Adipose tissue (tissue), 3 donors: Measurements from ENCODE around the gene RAB31. TPM values are rescaled to one million over a fixed set of nuclear protein-coding genes. Genes with fewer than 3 reads are reported as not detected.
"Not testable (repeated sequence)": the region's sequence is repeated elsewhere in the genome, so short reads cannot be mapped to it uniquely, and the experiment has no call there.

Source experiments
- H3K27ac ChIP-seq: one replicate; pipeline ENCODE4 v1.5.1; 2013; ENCODE audit warnings: low read depth, low read length
- WGBS, 3 donors: extraction: QIAGEN DNeasy Blood & Tissue Kit; methylation state at CpG; one replicate each; pipeline ENCODE4 v1.1.7; 2013; 5-methylcytosine and 5-hydroxymethylcytosine counted together
- polyA plus RNA-seq, 3 donors: library from polyadenylated mRNA; stranded (reverse); fragments of 200-250 nt; gene quantifications; one replicate each; pipeline ENCODE4 v1.2.3, GENCODE V29; 2013
- donor health status: healthy with polysubstance abuse.
- donor health status: Bipolar disorder and iron deficiency.
- donor health status: healthy.

RAB31 gene
- polyA plus RNA-seq, 3 donors: 3.6 to 48.1 (median 20.4) TPM

DNA sequence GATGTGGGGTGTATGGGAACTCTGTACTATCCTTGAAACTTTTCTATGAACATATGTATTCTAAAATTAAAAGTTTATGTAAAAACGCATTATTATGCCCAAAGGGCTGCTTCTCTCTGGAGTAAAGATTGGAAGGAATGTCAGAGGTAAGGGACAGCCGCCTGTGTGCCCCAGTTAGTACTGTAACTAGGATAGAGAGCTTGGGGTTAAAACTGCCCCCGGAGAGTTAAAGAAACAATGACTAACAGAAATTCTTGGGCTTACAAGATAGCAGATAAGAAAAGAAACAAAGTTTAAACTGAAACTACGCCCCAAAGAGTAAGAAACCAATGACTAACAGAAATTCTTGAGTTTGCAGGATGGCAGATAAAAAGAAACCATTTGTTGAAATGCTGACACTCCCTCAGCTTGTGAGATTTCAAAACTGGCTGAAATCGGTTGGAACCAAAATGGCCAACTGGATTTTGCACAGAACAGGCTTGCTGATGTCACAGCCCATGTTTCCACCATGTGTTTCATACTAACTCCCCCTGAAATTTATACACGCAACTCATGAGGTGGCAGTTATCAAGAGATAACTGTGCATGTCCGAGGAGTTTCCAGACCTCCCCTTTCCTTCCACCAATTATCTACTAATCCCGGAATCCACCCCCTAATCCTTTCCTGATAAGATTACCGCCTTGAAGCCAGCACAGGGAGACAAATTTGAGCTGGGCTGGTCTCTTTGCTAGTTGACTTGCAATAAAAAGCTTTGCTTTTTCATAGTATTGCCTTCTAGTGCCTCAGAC is 169.0 kb downstream of the RAB31 start:
- 24 to 45% (median 39%) methylated on average over 9 of the region's 9 CpGs for WGBS, 3 donors
- no peak overlapping the region for H3K27ac ChIP-seq

DNA sequence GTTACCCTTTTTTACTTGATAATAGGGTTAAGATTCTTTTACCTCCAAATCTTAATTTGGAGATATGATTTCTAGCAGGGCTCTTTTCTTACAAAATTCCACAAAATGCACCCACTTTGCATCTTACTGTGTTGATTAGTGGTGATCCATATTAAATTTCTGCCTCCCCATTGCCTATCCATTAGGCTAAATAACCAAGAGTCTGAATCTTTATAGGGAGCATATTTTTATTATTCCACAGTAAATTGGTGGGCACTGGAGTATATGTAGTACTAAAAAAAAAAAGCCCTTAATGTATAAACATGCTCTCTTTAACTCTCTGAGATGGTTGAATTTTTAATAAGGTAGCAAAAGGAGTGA is 169.5 kb downstream of the RAB31 start:
- H3K27ac ChIP-seq: no peak overlapping the region

DNA sequence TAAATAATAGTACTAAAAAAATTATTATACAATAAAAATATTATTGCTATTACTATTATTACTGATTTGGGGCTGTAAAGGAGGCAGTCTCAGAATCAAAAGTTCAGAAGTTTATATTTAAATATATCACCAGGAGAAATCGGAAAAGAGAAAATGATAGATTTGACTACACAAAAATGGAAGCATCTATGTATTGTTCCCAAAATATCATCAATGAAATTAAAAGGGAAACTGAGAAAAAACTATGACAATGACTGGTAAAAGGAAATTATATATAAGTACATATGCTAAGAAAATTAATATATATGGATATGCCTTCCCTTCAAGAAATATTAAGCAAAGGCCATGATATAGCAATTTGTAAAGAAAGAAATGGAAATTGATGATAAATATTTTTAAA is 170.0 kb downstream of the RAB31 start:
- H3K27ac ChIP-seq: no peak overlapping the region
- 97 to 100% (median 100%) methylated on average over 1 of the region's 1 CpG for WGBS, 3 donors

GRCh38 chr18:9878783-9879242 is 170.7 kb downstream of the RAB31 start:
- 95 to 96% (median 96%) methylated on average over 6 of the region's 6 CpGs for WGBS, 3 donors
- H3K27ac ChIP-seq: no peak overlapping the region

DNA sequence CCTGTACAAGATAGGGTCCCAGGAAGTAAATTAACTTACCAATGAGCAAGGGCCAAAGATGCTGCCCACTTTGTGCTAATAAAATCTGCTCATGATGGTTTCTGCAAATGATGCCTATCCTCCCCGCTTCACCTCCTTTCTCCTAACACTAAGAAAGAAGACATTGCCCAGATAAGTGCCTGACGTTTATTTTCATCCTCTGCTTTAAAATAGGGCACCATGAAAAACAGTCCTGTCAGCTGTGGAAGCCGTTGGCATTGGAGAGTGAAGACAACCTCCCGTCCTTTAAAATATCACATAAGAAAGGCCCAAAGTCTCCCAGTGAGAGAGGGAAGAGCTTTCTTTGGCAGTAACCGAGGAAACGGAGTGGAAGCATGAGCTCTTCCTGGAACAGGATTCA is 176.0 kb downstream of the RAB31 start:
- no peak overlapping the region for H3K27ac ChIP-seq
- WGBS, 3 donors: 88 to 89% (median 89%) methylated on average over 6 of the region's 6 CpGs

- 85 to 87% (median 85%) methylated on average over 12 of the region's 12 CpGs for WGBS, 3 donors
- H3K27ac ChIP-seq: no peak overlapping the region
Observed at GRCh38 chr18:9884532-9885140, 176.5 kb downstream of the RAB31 start.

GRCh38 chr18:9885170-9886004 is 177.3 kb downstream of the RAB31 start, which contains the start of gene TXNDC2:
TSS of gene TXNDC2 (plus strand) at chr18:9885973. CDS start at chr18:9886681, 708 bp downstream.
- no peak within 1 kb of the TSS for H3K27ac ChIP-seq
- whole genome bisulfite sequencing, 3 donors: 82 to 93% (median 90%) methylated on average over 8 of the region's 8 CpGs

DNA sequence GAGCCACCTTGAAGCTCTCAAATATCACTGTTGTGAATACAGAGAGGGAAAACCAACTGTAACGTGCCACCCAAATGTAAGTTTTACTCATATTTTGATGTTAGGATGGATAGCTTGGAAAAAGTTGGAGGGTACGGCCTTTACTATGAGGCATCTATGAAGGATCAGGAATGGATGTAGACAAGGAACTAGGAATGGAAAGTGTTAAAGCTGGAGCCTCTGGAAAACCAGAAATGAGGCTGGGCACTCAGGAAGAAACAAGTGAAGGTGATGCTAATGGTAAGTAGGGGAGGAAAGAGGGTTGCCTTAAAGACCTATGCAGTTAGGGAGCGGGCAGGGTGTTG is 177.9 kb downstream of the RAB31 start:
- 96 to 98% (median 96%) methylated on average over 3 of the region's 3 CpGs for WGBS, 3 donors
- H3K27ac ChIP-seq: no peak overlapping the region

DNA sequence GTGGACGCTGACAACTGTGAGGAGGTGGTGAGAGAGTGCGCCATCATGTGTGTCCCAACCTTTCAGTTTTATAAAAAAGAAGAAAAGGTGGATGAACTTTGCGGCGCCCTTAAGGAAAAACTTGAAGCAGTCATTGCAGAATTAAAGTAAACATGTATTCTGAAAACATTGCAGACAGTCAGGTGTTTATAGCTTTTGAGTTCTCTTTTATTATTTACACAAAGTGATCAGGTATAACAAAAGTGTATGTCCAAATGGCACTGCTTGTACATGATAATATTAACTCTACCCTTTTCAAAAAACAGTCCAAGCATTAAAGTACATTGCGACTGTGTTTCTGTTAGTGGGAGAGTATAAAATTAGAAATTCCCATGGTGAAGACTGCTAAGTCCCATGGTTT is 179.9 kb downstream of the RAB31 start:
- no peak overlapping the region for H3K27ac ChIP-seq
- WGBS, 3 donors: 91 to 95% (median 95%) methylated on average over 5 of the region's 5 CpGs

- H3K27ac ChIP-seq: no peak overlapping the region
- 87 to 90% (median 89%) methylated on average over 5 of the region's 5 CpGs for WGBS, 3 donors
Observed at GRCh38 chr18:9890196-9890595, 182.1 kb downstream of the RAB31 start.

- no peak overlapping the region for H3K27ac ChIP-seq
- WGBS, 3 donors: 74 to 86% (median 83%) methylated on average over 1 of the region's 1 CpG
Observed at GRCh38 chr18:9890957-9891356, 182.9 kb downstream of the RAB31 start.

- not testable (repeated sequence) for H3K27ac ChIP-seq
- WGBS, 3 donors: 80 to 83% (median 80%) methylated on average over 4 of the region's 4 CpGs
Observed at GRCh38 chr18:9891515-9891914, 183.4 kb downstream of the RAB31 start.

DNA sequence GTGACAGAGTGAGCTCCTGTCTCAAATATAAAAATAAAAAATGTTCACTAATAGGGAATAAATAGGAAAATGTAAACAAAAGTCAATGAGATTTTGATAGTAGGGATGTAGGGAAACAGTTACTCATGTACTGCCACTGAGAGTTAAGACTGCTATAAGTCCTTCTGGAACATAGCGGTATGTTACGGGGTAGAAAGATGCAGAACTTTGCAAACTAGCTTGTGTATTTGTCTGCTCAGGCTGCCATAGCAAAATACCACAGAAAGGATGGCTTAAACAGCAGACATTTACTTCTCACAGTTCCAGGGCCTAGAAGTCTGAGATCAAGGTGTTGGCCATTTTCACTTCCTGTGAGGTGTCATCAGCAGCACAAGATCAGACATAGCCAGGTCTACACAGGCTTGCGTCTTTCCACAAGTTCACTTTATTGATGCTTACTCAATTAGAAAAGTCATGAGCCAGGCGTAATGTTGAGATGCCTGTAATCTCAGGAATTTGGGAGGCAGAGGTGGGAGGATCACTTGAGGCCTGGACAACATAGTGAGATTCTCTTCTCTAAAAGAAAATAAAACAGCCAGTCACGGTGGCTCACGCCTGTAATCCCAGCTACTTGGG is 186.5 kb downstream of the RAB31 start:
- 85 to 96% (median 85%) methylated on average over 6 of the region's 6 CpGs for WGBS, 3 donors
- no peak overlapping the region for H3K27ac ChIP-seq

- no peak overlapping the region for H3K27ac ChIP-seq
- 89 to 95% (median 91%) methylated on average over 5 of the region's 5 CpGs for WGBS, 3 donors
Observed at GRCh38 chr18:9897129-9897528, 189.0 kb downstream of the RAB31 start.

DNA sequence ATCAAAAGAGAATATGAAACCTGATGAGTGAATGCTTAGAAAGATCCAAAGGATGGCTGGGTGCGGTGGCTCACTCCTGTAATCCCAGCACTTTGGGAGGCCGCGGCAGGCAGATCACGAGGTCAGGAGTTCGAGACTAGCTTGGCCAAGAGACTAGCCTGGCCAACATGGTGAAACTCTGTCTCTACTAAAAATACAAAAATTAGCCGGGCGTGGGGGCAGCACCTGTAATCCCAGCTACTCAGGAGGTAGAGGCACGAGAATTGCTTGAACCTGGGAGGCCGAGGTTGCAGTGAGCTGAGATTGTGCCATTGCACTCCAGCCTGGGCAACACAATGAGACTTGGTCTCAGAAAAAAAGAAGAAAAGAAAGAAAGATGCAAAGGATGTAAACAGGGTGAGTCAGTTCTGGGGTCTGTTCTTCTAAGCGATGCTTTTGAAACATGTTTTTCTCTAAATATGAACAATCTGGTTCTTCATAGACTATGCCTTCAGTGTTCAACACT is 189.7 kb downstream of the RAB31 start:
- not testable (repeated sequence) for H3K27ac ChIP-seq
- WGBS, 3 donors: 94 to 96% (median 94%) methylated on average over 10 of the region's 10 CpGs

DNA sequence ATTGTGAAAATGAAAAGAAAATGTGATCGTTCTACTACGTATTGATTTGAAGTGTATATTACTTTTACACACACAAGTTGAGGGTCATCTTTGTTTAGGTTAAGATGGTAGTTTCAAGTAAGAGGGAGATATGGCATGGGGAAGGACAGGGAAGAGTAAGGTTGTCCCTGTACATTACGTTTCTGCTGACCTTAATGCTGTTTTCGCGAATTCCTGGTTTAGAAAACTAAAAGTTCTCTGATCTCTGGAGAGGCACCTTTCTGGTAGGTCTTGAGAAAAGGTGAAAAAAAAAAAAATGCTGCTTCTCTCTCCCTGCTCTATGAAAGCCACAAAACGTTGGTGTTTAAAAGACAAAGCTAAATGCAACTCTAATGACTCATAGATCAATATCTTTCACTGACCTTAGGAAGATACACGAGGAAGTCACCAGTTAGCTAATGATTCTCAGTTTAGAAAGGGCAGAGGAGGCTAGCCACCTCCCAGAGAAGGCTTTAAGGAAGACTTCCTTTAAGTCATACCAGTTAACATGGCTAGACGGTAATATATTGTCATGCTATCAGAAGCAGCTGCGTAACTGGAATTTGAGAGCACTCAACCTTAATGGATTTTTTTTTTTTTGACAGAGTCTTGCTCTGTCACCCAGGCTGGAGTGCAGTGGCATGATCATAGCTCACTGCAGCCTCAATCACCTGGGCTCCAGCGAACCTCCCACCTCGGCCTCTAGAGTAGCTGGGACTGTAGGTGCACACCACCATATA is 190.9 kb downstream of the RAB31 start:
- no peak overlapping the region for H3K27ac ChIP-seq
- 72 to 76% (median 74%) methylated on average over 11 of the region's 11 CpGs for WGBS, 3 donors

GRCh38 chr18:9899550-9899930 is 191.4 kb downstream of the RAB31 start:
- H3K27ac ChIP-seq: not testable (repeated sequence)
- WGBS, 3 donors: 88 to 100% (median 95%) methylated on average over 1 of the region's 1 CpG

GRCh38 chr18:9900699-9901098 is 192.6 kb downstream of the RAB31 start:
- WGBS, 3 donors: 91 to 93% (median 93%) methylated on average over 7 of the region's 7 CpGs
- H3K27ac ChIP-seq: no peak overlapping the region
